ENCODE data around the gene LCE3B. TPM values are rescaled to one million over a fixed set of nuclear protein-coding genes. Genes with fewer than 3 reads are reported as not detected.
A peak's percentile ranks its signal among the peaks of the same experiment; 100 is the strongest.

LCE3B gene
- total and polyA plus RNA-seq, 10 of the 15 experiments (the other 5 are each of a cell fraction or from before 2014, with no cell fraction given), result not detected

- H3K9me3 ChIP-seq (replicated peaks; ENCODE audit: control insufficient read depth, insufficient read depth, low read length), result no peaks in the 10 kb centered on the region; the same call in 1 of the 3 replicates
- FAIRE-seq, result no peak
- H3K27ac ChIP-seq (ENCODE audit: control insufficient read depth, insufficient read depth), result no peak within 1 kb of the TSS
- peak; percentile 36 for ATAC-seq
- in situ Hi-C loops (cut with MboI) (no loop called here), intact Hi-C loops (cut with micrococcal nuclease; ENCODE audit: unreplicated experiment) (loop anchor here (10.0 kb wide), 1 partner anchor 128 kb away; no protein-coding TSS in a partner anchor)
- TF ChIP-seq TCF12 (IDR thresholded peaks at IDR 0.05; ENCODE audit: low read depth, low read length) (0 out of 2 replicates have a peak, but pooled peaks have one; percentile 41), MEF2B (IDR thresholded peaks at IDR 0.05; ENCODE audit: partially characterized antibody, poor library complexity, severe bottlenecking) (no peak)
- no peak within 1 kb of the TSS for H3K4me2 ChIP-seq (ENCODE audit: control insufficient read depth, insufficient read depth)
- no peaks in the 10 kb centered on the region for H3K79me2 ChIP-seq (ENCODE audit: control insufficient read depth, insufficient read depth, low read length)
- POLR2A ChIA-PET, result no interaction called here
- no TSS peak for BruUV-seq (replicated peaks)
- H3K36me3 ChIP-seq (ENCODE audit: control insufficient read depth in 2 of 2, insufficient read depth in 2 of 2, low read length in 1 of 2), result no peaks in the 10 kb centered on the region
- H4K20me1 ChIP-seq (ENCODE audit: control insufficient read depth, insufficient read depth), result no peaks in the 10 kb centered on the region
- H2AFZ ChIP-seq (ENCODE audit: control insufficient read depth, low read depth, low read length), result no peak within 1 kb of the TSS
- no peaks in the 10 kb centered on the region for H3K27me3 ChIP-seq (replicated peaks in 1 of 2; ENCODE audit: control insufficient read depth in 2 of 2, insufficient read depth in 2 of 2, low read length in 1 of 2)
- H3K4me3 ChIP-seq, result no peak within 1 kb of the TSS
- RAD21 ChIA-PET (ENCODE audit: unreplicated experiment), result interaction anchor here (0.8 kb wide), 1 partner anchor 65 kb away, joined by 3 read pairs; no protein-coding TSS in a partner anchor
- no peak for DNase-seq (ENCODE audit: low read depth, low spot score)
- no peak within 1 kb of the TSS for H3K9ac ChIP-seq (ENCODE audit: control insufficient read depth, insufficient read depth, low read length)
- CTCF ChIA-PET, result interaction anchor here (0.6 to 1.0 kb wide), 2 partner anchors 26 to 457 kb away, joined by 3 read pairs; no protein-coding TSS in a partner anchor
- 7% methylated on average over 10 of the region's 10 CpGs for WGBS (ENCODE audit: insufficient coverage, insufficient replicate concordance, low lambda C conversion rate, missing lambda C conversion rate)
- SMC1A ChIA-PET (ENCODE audit: uncharacterized antibody, unreplicated experiment), result no interaction called here
- no peaks in the 10 kb centered on the region for H3K4me1 ChIP-seq (ENCODE audit: control insufficient read depth, insufficient read depth, low read length)
Observed at GRCh38 chr1:152622803-152623202, 9.2 kb downstream of the LCE3B start, which contains the start of gene LCE3A. LCE3A (minus strand) TSS chr1:152623103; CDS start chr1:152623103, 0 bp downstream.

- intact Hi-C loops (cut with micrococcal nuclease; ENCODE audit: unreplicated experiment), result loop anchor here (10.0 kb wide), 1 partner anchor 129 kb away; no protein-coding TSS in a partner anchor
- TF ChIP-seq TCF3 (IDR thresholded peaks at IDR 0.05; ENCODE audit: borderline replicate concordance, insufficient read depth, low read depth, low read length) (no peak), CTCF (IDR thresholded peaks at IDR 0.05 in 2 of 3, conservative IDR thresholded peaks at IDR 0.05 in 1 of 3; ENCODE audit: control insufficient read depth in 2 of 3, extremely low read depth in 1 of 3, insufficient read depth in 1 of 3, low read depth in 3 of 3, low read length in 3 of 3) (peak; percentile 33 to 52 (median 46))
- Histone ChIP-seq H3K36me3 (ENCODE audit: control insufficient read depth in 2 of 2, insufficient read depth in 2 of 2, low read length in 1 of 2) (no peaks in the 10 kb centered on the region), H3K27me3 (replicated peaks in 1 of 2; ENCODE audit: control insufficient read depth in 2 of 2, insufficient read depth in 2 of 2, low read length in 1 of 2) (no peaks in the 10 kb centered on the region), H3K27ac (ENCODE audit: control insufficient read depth, insufficient read depth) (no peak overlapping the region), H3K9ac (ENCODE audit: control insufficient read depth, insufficient read depth, low read length) (no peak overlapping the region), H3K4me1 (ENCODE audit: control insufficient read depth, insufficient read depth, low read length) (no peaks in the 10 kb centered on the region), H3K79me2 (ENCODE audit: control insufficient read depth, insufficient read depth, low read length) (no peaks in the 10 kb centered on the region), H4K20me1 (ENCODE audit: control insufficient read depth, insufficient read depth) (no peaks in the 10 kb centered on the region), H3K4me3 (no peak overlapping the region), H2AFZ (ENCODE audit: control insufficient read depth, low read depth, low read length) (no peak overlapping the region), H3K9me3 (replicated peaks; ENCODE audit: control insufficient read depth, insufficient read depth, low read length) (no peaks in the 10 kb centered on the region; the same call in 1 of the 3 replicates), H3K4me2 (ENCODE audit: control insufficient read depth, insufficient read depth) (no peak overlapping the region)
- POLR2A ChIA-PET, result no interaction called here
- DNase-seq (ENCODE audit: low read depth, low spot score) (no peak), ATAC-seq (peak; percentile 76), FAIRE-seq (no peak)
- CTCF ChIA-PET, result interaction anchor here (1.0 kb wide), 1 partner anchor 25 kb away, joined by 3 read pairs; no protein-coding TSS in a partner anchor
- BruUV-seq (replicated peaks), result no TSS peak
- WGBS (ENCODE audit: insufficient coverage, insufficient replicate concordance, low lambda C conversion rate, missing lambda C conversion rate), result 31% methylated on average over 29 of the region's 29 CpGs
- in situ Hi-C loops (cut with MboI), result no loop called here
- RAD21 ChIA-PET (ENCODE audit: unreplicated experiment), result interaction anchor here (0.8 kb wide), 1 partner anchor 64 kb away, joined by 3 read pairs; no protein-coding TSS in a partner anchor
- SMC1A ChIA-PET (ENCODE audit: uncharacterized antibody, unreplicated experiment), result no interaction called here
Observed at GRCh38 chr1:152623203-152623844, 9.7 kb downstream of the LCE3B start.

Data from GM12878 (cell line).